ENCODE data around the gene TENT5C.

DNA sequence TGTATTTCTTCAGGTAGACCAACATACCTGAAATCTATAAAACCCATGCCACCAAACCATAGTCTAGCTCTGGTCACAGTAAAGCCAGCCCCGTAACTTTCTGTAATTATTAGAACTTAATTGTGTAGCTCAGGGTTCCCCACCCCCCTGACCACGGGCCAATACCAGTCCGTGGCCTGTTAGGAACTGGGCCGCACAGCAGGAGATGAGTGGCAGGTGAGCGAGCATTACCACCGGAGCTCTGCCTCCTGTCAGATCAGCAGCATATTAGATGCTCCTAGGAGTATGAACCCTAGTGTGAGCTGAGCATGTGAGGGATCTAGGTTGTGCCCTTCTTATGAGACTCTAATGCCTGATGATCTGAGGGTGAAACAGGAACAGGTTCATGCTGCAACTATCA lies 14.6 kb downstream of the TENT5C start:
- TF ChIP-seq BRCA1 (CRISPR knock-in tag; IDR thresholded peaks at IDR 0.05) = no peak
- TF ChIP-seq HDAC1 (CRISPR knock-in tag; IDR thresholded peaks at IDR 0.05) = no peak
- TF ChIP-seq ZNF329 (CRISPR knock-in tag; IDR thresholded peaks at IDR 0.05; ENCODE audit: low read depth) = no peak
- TF ChIP-seq ZNF780A (CRISPR knock-in tag; IDR thresholded peaks at IDR 0.05) = no peak
- no peak for TF ChIP-seq TAF15 (IDR thresholded peaks at IDR 0.05; ENCODE audit: low read depth, low read length, poor library complexity, severe bottlenecking)
- TF ChIP-seq, protein P1, sequence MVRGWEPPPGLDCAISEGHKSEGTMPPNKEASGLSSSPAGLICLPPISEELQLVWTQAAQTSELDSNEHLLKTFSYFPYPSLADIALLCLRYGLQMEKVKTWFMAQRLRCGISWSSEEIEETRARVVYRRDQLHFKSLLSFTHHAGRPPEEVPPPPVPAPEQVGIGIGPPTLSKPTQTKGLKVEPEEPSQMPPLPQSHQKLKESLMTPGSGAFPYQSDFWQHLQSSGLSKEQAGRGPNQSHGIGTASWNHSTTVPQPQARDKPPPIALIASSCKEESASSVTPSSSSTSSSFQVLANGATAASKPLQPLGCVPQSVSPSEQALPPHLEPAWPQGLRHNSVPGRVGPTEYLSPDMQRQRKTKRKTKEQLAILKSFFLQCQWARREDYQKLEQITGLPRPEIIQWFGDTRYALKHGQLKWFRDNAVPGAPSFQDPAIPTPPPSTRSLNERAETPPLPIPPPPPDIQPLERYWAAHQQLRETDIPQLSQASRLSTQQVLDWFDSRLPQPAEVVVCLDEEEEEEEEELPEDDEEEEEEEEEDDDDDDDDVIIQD (CRISPR knock-in tag; IDR thresholded peaks at IDR 0.05; ENCODE audit: low read depth) = no peak
- no peak for TF ChIP-seq NPAS2 (CRISPR knock-in tag; IDR thresholded peaks at IDR 0.05; ENCODE audit: borderline replicate concordance)
- TF ChIP-seq, protein P2, sequence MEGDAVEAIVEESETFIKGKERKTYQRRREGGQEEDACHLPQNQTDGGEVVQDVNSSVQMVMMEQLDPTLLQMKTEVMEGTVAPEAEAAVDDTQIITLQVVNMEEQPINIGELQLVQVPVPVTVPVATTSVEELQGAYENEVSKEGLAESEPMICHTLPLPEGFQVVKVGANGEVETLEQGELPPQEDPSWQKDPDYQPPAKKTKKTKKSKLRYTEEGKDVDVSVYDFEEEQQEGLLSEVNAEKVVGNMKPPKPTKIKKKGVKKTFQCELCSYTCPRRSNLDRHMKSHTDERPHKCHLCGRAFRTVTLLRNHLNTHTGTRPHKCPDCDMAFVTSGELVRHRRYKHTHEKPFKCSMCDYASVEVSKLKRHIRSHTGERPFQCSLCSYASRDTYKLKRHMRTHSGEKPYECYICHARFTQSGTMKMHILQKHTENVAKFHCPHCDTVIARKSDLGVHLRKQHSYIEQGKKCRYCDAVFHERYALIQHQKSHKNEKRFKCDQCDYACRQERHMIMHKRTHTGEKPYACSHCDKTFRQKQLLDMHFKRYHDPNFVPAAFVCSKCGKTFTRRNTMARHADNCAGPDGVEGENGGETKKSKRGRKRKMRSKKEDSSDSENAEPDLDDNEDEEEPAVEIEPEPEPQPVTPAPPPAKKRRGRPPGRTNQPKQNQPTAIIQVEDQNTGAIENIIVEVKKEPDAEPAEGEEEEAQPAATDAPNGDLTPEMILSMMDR (CRISPR knock-in tag; IDR thresholded peaks at IDR 0.05) = no peak
- no peak for TF ChIP-seq ZIK1 (CRISPR knock-in tag; IDR thresholded peaks at IDR 0.05; ENCODE audit: borderline replicate concordance, low read depth)
- TF ChIP-seq HNRNPL (IDR thresholded peaks at IDR 0.05; ENCODE audit: low read depth, low read length) = no peak
- TF ChIP-seq, protein P3, sequence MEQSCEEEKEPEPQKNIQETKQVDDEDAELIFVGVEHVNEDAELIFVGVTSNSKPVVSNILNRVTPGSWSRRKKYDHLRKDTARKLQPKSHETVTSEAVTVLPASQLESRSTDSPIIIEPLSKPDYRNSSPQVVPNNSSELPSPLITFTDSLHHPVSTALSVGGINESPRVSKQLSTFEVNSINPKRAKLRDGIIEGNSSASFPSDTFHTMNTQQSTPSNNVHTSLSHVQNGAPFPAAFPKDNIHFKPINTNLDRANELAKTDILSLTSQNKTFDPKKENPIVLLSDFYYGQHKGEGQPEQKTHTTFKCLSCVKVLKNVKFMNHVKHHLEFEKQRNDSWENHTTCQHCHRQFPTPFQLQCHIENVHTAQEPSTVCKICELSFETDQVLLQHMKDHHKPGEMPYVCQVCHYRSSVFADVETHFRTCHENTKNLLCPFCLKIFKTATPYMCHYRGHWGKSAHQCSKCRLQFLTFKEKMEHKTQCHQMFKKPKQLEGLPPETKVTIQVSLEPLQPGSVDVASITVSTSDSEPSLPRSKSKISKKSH (CRISPR knock-in tag; IDR thresholded peaks at IDR 0.05; ENCODE audit: borderline replicate concordance) = no peak
- TF ChIP-seq, protein P4, sequence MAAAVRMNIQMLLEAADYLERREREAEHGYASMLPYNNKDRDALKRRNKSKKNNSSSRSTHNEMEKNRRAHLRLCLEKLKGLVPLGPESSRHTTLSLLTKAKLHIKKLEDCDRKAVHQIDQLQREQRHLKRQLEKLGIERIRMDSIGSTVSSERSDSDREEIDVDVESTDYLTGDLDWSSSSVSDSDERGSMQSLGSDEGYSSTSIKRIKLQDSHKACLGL (CRISPR knock-in tag; IDR thresholded peaks at IDR 0.05) = no peak

Data from HepG2 (cell line).